NCI-H1694 treated with DMSO at 0.1 percent for 48 hours (cell line): ENCODE measurements around the gene BTBD2.
A peak's percentile ranks its signal among the peaks of the same experiment; 100 is the strongest.

Source experiments
- DNase-seq: peaks from one replicate; lab custom pipeline; 2025; lab: John Stamatoyannopoulos, UW

BTBD2 gene

DNA sequence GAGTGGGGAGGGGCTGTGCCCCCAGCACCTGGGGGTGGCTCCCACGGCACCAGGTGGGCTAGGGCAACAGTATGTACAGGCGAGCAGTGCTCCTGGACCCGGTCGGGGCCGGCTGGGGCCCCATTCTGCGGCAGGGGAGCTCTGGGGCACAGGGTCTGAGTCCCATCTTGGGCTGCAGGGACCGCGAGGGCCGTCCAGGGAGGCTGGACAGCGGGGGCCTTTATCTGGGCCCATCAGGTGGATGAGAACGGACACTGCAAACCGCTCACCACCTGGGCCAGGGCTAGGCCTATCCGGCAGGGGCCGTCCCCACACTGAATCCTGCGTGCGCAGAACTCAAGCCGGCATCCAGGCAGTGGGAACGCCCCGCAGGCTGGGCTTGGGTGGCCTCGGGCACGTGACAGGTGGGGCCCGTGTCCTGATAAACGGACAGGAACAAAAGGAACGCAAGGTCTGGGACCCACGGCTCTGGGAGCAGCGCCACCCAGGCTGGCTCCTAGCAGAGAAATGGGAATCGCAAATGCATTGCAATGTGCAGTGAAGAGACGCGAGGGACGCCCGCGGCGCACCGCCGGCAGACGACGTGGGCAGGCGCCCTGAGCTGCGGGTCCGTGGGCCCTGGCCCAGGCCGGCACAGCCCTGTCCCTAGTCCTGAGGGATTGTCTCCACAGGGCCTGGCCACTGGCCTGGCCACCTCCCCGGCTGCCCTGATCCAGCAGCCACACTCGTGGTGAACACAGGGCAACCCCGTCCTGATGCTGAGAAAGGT is 29.7 kb downstream of the BTBD2 start:
- DNase-seq: no peak

GRCh38 chr19:1984357-1984756 is 31.2 kb downstream of the BTBD2 start:
- no peak for DNase-seq

- DNase-seq: no peak
These were observed 34.3 kb downstream of the BTBD2 start for GRCh38 chr19:1981253-1981652.

DNA sequence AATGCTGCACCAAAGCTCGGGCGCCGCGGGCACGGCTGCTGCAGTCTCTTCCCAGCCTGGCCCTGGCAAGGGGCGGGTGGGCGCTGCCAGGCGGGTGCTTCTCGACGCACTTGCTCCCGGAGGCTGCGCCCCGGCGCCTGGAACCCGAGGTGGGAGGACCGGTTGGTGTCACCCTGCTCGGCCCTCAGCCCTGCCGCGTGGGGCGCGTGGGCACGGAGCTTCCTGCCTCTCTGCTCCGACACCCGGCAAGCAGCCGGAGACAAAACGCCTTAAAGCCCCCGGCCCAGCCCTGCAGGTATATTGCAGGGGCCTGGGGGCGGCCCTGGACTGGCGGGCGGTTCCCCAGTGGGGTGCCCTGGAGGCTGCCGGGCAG is 34.7 kb downstream of the BTBD2 start:
- DNase-seq: no peak

- DNase-seq: no peak
These were observed 35.3 kb downstream of the BTBD2 start for GRCh38 chr19:1980091-1980808.

DNA sequence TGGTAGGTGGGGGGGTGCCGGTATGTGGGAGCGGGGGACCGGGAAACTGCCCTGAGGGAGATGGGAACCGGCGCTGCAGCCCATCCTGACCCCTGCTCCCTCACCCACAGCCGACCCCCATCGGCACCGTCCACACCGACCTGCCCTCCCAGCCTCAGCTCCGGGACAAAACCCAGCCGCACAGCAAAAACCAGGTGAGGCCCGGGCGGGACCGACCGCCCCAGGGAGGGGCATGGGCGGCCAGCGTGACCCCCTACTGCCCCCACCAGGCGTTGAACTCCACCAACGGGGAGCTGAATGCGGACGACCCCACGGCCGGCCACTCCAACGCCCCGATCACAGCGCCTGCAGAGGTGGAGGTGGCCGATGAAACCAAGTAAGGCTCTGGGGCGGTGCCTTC is 35.9 kb downstream of the BTBD2 start:
- no peak for DNase-seq

DNA sequence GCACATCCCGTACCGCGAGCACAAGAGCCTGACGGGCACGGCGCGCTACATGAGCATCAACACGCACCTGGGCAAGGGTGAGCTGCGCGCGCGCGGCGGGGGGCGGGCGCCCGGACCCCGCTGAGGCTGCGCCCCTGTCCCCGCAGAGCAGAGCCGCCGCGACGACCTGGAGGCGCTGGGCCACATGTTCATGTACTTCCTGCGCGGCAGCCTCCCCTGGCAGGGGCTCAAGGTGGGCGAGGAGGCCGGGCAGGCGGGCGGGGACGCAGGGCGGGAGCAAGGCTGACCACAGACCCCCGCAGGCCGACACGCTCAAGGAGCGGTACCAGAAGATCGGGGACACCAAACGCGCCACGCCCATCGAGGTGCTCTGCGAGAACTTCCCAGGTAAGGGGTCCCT is 36.5 kb downstream of the BTBD2 start:
- no peak for DNase-seq

- DNase-seq: no peak
These were observed 37.1 kb downstream of the BTBD2 start for GRCh38 chr19:1978346-1978894.

- DNase-seq: peak; percentile 4
These were observed 38.4 kb downstream of the BTBD2 start for GRCh38 chr19:1977120-1977519.

GRCh38 chr19:1975162-1975480 is 40.4 kb downstream of the BTBD2 start:
- DNase-seq: no peak

GRCh38 chr19:1974381-1975161 is 40.9 kb downstream of the BTBD2 start:
- no peak for DNase-seq

GRCh38 chr19:1970806-1971502 is 44.6 kb downstream of the BTBD2 start:
- DNase-seq: no peak

DNA sequence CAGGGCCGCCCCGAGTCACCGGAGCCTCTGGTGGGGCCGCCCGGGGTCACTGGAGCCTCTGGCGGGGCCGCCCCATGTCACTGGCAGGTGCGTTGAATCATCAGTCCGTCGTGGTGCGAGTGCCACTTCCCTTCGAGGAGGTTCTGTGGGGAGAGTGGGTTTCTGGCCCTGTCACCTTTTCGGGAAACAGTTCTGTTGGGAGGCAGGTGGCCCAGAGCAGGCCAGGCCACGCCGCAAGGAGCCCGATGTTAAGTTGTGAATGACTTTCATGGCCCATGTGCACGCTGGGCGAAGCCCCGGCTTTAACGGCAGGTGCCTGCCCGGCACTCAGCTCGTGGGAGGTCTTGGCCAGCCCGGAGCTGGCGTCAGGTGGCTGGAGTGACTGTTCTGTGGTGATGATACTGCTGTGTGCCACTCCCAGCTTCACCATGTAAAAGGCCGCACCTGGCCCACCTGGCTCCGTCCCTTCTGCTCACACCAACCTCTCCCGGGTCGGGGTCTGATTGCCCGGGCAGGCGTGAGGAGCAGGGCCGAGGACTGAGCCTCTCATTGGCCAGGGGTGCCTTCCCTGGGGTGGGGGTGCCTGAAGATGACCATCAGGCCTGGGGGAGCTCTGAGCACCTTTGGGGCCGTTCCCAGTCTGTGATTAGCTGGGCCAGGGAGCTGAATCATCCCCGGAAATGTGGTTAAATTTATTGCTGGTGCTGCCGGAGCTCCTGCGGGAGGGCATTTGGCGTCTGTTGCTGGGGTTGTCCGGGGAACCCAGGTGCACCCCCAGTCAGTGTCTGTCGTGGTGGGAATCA is 45.3 kb downstream of the BTBD2 start:
- no peak for DNase-seq

DNA sequence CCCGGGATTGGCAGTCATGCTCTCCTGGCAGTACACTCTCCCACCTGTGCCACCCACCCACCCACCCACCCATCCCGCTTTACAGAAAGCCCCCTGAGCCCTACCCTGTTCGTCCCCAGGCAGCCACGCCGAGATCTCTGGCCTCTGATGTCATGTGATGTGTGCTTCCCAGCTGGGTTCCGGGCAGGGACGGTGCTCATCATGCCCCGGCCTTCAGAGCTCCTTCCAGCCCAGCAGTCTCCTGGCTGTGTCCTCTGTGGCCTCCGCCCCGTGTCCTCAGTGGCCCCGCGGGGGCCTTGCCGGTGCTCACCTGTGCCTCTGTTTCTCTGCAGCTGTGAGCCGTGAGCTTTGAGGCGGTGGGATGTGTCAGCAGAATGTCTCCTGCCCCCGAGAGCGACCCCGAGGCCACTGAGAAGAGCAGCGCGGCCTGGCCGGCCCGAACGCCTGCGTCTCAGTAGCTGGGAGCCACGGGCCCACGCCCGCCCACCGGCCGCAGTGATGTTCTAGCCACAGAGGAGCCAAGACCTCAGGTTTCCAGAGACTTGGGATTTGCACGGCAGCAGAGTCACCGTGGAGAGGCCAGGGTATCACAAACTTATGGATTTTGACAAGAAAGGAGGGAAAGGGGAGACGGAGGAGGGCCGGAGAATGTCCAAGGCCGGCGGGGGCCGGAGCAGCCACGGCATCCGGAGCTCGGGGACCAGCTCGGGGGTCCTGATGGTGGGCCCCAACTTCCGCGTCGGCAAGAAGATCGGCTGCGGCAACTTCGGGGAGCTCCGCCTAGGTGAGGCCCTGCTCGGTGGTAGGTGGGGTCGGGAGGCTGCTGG is 46.1 kb downstream of the BTBD2 start:
- no peak for DNase-seq

DNA sequence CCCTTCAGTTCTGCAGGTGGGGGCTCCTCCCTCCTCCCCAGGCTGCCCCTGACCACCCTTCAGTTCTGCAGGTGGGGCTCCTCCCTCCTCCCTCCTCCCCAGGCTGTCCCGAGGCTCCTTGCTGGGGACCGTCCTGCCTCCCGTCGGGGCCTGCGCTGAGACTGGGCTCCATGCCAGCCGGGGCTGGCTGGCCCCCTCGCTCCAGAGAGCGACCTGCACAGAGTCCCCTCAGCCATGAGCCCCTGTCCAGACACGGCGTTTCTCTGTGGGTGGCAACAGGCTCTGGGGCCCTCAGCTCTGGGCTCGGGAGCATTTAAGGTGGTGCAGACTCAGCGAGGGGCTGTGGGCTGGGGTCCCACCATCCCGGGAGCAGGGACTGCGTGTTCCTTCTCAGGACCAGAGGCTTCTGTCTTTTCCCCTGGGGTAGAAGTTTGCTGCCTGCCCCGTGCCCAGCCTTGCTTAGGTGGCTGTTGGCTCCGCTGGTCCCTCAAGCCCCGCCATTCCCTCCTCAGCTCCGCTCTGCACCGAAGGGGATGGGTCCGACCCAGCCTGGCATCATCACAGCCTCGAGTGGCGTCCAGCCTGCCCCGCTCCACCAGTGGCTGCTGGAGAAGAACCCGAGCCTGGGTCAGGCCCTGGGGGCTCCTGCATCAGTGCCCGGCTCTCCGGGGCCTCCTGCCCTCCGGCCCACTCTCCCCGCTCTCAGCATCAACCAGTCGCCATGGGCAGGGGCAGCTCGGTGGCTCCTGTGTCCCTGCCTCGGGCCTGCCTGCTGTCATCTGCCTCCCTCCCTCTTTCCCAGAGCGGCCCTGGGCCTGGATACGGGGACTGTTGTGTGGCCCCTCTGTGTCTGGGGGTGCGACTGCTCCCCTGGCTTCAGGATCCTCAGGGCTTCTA is 47.0 kb downstream of the BTBD2 start:
- DNase-seq: no peak

GRCh38 chr19:1967087-1967608 is 48.4 kb downstream of the BTBD2 start:
- DNase-seq: no peak

DNA sequence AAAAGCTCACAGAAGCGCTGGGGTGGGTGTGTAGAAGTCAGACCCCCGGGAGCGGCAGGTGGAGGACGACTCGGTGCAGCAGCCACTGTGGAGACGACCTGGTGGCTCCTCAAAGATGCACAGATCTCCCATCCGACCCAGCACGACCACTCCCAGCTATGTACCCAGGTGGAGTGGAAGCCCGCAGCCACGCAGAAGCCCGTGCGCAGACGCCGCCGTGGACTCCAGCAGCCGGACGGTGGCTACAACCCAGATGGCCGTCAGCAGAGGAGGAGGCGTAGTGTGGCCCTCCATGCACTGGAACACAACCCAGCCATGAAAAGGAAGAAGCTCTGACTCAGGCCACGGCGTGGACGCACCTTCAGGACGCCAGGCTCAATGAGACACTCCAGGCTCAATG is 52.8 kb downstream of the BTBD2 start:
- no peak for DNase-seq

DNA sequence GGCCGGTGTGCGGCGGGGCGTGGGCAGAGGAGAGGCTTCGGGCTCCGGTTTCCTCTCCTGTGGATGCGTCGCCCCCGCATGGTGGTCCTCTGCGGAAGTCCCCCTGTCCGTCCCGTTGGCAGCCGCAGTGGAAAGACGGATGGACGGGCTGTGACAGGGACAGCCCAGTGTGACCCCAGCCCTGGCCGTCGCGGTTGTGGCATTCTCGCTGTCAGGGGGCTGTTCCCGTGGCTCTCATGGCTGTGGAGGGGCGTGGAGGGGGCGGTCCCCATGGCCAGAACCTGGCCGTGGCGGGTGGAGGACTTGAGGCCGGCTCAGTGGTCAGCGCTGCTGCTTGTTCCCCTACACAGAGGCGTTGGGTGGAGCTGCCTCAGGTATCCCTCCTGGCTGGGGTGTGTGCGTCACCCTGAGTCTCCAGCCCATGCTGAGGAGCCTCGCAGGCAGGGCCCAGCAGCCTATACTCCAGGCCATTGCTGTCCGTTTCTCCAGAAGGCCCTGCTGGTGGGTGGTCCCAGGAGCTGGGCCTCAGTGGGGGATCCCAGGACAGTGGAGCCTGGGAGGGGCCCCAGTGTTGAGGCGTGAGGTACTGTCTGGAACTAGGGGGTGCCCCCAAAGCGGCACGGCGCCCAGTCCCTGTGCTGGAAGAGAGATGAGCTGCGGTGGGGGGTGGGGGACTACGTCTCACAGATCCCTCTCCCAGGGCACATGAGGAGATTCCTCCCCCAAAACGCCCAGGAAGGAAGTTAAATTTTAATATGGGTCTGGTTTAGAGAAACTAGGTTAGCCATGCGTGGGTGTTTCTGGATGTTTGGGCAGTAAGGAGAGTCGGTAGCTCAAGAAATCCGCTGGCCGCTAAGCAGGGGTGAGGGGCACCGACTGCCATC is 54.3 kb downstream of the BTBD2 start:
- no peak for DNase-seq
